ENCODE measurements around the gene SLC6A20.

- no peak for TF ChIP-seq EZH2 (IDR thresholded peaks at IDR 0.05; ENCODE audit: borderline replicate concordance, low read depth, low read length, severe bottlenecking)
- TF ChIP-seq, protein P1, sequence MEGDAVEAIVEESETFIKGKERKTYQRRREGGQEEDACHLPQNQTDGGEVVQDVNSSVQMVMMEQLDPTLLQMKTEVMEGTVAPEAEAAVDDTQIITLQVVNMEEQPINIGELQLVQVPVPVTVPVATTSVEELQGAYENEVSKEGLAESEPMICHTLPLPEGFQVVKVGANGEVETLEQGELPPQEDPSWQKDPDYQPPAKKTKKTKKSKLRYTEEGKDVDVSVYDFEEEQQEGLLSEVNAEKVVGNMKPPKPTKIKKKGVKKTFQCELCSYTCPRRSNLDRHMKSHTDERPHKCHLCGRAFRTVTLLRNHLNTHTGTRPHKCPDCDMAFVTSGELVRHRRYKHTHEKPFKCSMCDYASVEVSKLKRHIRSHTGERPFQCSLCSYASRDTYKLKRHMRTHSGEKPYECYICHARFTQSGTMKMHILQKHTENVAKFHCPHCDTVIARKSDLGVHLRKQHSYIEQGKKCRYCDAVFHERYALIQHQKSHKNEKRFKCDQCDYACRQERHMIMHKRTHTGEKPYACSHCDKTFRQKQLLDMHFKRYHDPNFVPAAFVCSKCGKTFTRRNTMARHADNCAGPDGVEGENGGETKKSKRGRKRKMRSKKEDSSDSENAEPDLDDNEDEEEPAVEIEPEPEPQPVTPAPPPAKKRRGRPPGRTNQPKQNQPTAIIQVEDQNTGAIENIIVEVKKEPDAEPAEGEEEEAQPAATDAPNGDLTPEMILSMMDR (IDR thresholded peaks at IDR 0.05; ENCODE audit: borderline replicate concordance, extremely low read depth, low read length, poor library complexity, severe bottlenecking) = no peak
Measured at GRCh38 chr3:45794660-45795059, 1.7 kb downstream of the SLC6A20 start.
